NCI-H187 (cell line): ENCODE results near the gene KCNN4.

Experiments used
- DNase-seq, 2 experiments: peaks; one replicate each; lab custom pipeline; 2025; lab: John Stamatoyannopoulos, UW

The KCNN4 gene

GRCh38 chr19:43748205-43748594 lies 32.6 kb downstream of the KCNN4 start:
- DNase-seq: no peak

GRCh38 chr19:43747557-43748204 lies 33.1 kb downstream of the KCNN4 start:
- no peak for DNase-seq

- DNase-seq: no peak
These were observed 37.7 kb downstream of the KCNN4 start for GRCh38 chr19:43743059-43743458.

- DNase-seq: no peak
These were observed 39.5 kb downstream of the KCNN4 start for GRCh38 chr19:43741075-43741825.

GRCh38 chr19:43739439-43740235 lies 41.1 kb downstream of the KCNN4 start:
- DNase-seq: no peak

- no peak for DNase-seq
These were observed 42.0 kb downstream of the KCNN4 start for GRCh38 chr19:43738780-43739211.

GRCh38 chr19:43735957-43736356 lies 44.8 kb downstream of the KCNN4 start:
- no peak for DNase-seq

GRCh38 chr19:43735013-43735412 lies 45.8 kb downstream of the KCNN4 start:
- no peak for DNase-seq

- DNase-seq: no peak
These were observed 48.9 kb downstream of the KCNN4 start for GRCh38 chr19:43731846-43732245.

- DNase-seq: no peak
These were observed 49.4 kb downstream of the KCNN4 start for GRCh38 chr19:43731346-43731745.

- DNase-seq: no peak
These were observed 50.9 kb downstream of the KCNN4 start for GRCh38 chr19:43729919-43730318.

GRCh38 chr19:43727593-43727853 lies 53.2 kb downstream of the KCNN4 start:
- no peak for DNase-seq

- DNase-seq: no peak
These were observed 53.8 kb downstream of the KCNN4 start for GRCh38 chr19:43726736-43727592.

- no peak for DNase-seq
These were observed 55.3 kb downstream of the KCNN4 start for GRCh38 chr19:43725468-43725867.

- no peak for DNase-seq
These were observed 55.9 kb downstream of the KCNN4 start for GRCh38 chr19:43724896-43725295.

GRCh38 chr19:43723588-43723987 lies 57.2 kb downstream of the KCNN4 start:
- DNase-seq: no peak

GRCh38 chr19:43721469-43722048 lies 59.2 kb downstream of the KCNN4 start:
- no peak for DNase-seq

- DNase-seq: no peak
These were observed 59.8 kb downstream of the KCNN4 start for GRCh38 chr19:43720936-43721335.

GRCh38 chr19:43719918-43720317 lies 60.9 kb downstream of the KCNN4 start:
- DNase-seq: no peak

- no peak for DNase-seq
These were observed 61.4 kb downstream of the KCNN4 start for GRCh38 chr19:43719378-43719868.

GRCh38 chr19:43718627-43719377 lies 62.0 kb downstream of the KCNN4 start:
- no peak for DNase-seq
